Right lobe of liver (tissue), 4 donors: ENCODE data around the gene BPIFB1.

ENCODE experiments used
- POLR2A ChIP-seq: fragments of 450-650 bp; IDR thresholded peaks from one replicate; pipeline ENCODE4 v1.6.1; 2017; ENCODE audit warnings: antibody characterized with exemption, mild to moderate bottlenecking
- TF ChIP-seq, protein P1 (sequence below), 4 donors: fragments of 200-600 bp in 3 of 4; fragments of 450-650 bp in 1 of 4; IDR thresholded peaks; one replicate each; pipeline versions ENCODE4 v1.5.1 to v1.8.0; 2016 to 2022; ENCODE audit warnings: antibody characterized with exemption in 4 of 4, mild to moderate bottlenecking in 2 of 4
- donor health status: DM: no; HTN: no; CAD: no.
- donor health status: DM: no; HTN: no; CAD: no.
- donor health status: DM: no; HTN: yes; CAD: no.

DNA sequence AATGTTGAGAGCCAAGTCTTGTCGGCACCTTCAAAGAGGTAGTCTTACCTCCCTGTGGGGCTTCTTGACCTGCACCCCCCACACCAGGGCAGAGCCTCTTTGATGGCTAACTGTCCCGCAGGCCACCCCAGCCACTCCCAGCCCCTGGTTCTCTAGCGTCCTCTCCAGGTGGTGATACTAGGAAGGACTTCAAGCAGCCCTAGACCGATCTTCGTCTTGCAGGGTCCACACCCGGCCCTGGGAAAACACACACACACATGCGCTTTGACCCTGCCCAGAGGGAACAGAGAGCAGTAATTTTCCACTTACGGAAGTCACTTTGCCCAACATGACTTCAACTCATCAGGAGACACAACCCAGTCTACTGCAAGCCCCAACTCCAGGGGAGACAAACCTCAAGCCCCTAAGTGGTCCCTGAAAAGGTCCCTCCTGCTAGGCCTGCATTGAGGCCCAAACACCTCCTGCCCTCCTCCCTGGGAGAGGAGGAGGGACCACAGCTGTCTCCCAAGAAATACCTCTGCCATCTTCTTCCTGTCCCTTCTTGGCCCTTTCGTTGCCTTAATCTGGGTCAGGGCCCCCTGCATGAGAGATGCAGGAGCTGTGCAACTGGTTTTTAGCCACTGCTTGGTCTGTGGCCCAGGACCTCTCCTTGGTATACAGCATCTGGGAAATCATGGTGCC lies 2.9 kb upstream of the BPIFB1 start:
- TF ChIP-seq, protein P1, sequence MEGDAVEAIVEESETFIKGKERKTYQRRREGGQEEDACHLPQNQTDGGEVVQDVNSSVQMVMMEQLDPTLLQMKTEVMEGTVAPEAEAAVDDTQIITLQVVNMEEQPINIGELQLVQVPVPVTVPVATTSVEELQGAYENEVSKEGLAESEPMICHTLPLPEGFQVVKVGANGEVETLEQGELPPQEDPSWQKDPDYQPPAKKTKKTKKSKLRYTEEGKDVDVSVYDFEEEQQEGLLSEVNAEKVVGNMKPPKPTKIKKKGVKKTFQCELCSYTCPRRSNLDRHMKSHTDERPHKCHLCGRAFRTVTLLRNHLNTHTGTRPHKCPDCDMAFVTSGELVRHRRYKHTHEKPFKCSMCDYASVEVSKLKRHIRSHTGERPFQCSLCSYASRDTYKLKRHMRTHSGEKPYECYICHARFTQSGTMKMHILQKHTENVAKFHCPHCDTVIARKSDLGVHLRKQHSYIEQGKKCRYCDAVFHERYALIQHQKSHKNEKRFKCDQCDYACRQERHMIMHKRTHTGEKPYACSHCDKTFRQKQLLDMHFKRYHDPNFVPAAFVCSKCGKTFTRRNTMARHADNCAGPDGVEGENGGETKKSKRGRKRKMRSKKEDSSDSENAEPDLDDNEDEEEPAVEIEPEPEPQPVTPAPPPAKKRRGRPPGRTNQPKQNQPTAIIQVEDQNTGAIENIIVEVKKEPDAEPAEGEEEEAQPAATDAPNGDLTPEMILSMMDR (IDR thresholded peaks at IDR 0.05), result no peak
- no peak for TF ChIP-seq POLR2A
